ENCODE results near the gene ANKRD22.
"Not testable (repeated sequence)": the region's sequence is repeated elsewhere in the genome, so short reads cannot be mapped to it uniquely, and the experiment has no call there.

Gene ANKRD22

DNA sequence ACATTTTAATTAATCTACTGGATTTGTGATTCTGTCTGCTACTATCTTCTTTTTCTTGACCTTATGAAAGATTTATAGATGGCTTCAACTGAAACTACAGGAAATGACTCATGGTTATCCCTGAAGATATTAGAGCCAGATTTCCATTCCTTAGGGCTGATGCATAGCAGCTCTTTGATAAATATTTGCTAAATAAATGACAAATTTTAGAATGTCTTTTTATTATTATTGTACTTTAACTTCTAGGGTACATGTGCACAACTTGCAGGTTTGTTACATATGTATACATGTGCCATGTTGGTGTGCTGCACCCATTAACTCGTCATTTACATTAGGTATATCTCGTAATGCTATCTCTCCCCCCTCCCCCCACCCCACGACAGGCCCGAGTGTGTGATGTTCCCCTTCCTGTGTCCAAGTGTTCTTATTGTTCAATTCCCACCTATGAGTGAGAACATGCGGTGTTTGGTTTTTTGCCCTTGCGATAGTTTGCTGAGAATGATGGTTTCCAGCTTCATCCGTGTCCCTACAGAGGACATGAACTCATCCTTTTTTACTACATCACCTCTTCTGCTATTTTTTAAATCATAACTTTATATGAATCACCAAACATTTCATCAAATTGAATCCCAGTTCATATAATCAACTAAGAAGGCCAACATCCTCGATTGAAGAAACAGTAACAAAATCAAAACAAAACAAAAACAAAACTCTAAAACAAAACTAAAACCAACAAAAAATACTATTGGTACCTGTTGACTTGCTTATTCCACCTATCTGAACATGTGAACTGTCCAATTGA lies 31.2 kb upstream of the ANKRD22 start:
- not testable (repeated sequence) for H3K27me3 Mint-ChIP-seq, DNase-seq, H3K9me3 Mint-ChIP-seq
- Mint-ChIP-seq H3K4me3 (peak overlapping the region; percentile 93), H3K27ac (peak overlapping the region; percentile 97), H3K36me3 (ENCODE audit: low read depth) (peaks cover 37% of the 10 kb centered on the region), H3K4me1 (ENCODE audit: low read depth) (peaks cover 84% of the 10 kb centered on the region)

DNA sequence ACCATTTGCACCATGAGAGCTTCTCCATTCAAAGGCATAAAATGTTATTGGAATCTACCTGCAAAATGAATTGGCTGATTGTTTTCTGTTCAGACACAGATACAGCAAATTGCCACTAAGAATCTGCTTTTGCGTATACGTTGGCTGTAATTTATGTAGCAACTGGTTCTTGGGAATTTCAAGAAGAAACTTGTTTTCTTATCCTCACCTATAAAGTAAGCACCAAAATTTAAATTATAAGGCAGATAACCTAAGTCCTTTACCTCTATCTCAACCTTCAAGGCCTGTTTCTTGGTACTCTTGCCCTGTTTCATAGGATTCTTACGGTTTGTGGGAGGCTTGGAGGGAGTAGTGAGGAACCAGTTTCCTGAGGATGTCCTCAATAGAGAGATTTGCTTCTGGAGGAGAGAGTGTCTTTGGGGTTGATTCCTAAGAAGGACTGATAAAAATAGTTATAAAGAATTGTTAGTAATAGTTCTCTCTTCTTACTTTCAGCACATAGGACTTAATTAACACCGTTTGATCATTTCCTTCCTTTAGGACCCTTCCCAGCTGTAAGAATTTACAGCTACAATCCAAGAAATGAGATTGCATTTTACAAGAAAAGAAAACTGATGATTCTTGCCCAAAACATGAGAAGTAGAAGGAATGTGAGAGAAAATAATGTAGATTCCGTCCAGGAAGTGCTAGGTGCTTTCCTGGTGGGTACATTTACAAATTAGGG lies 30.4 kb upstream of the ANKRD22 start:
- H3K9me3 Mint-ChIP-seq, result no peaks in the 10 kb centered on the region
- DNase-seq, result no peak
- peak overlapping the region; percentile 97 for H3K27ac Mint-ChIP-seq
- no peaks in the 10 kb centered on the region for H3K27me3 Mint-ChIP-seq
- peaks cover 37% of the 10 kb centered on the region for H3K36me3 Mint-ChIP-seq (ENCODE audit: low read depth)
- H3K4me1 Mint-ChIP-seq (ENCODE audit: low read depth), result peaks cover 79% of the 10 kb centered on the region
- peak overlapping the region; percentile 93 for H3K4me3 Mint-ChIP-seq

DNA sequence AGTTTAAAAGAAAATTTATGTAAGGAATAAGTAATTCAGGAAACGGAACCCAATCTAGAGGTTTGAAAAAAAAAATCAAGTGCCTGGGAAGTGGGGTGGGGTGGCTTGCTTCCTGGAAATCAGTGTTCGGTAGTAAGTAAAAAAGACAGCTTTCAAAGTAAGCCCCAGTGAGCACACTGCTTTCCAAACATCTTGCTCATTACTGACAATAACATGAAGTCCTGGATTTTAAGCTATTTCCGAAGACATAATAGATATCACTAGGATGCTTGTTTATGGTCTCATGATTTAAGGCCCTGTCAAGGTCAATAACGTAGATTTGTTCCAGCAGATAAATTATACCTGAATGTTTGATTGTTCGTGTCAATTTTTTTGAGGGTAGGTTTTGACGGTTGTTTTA lies 29.7 kb upstream of the ANKRD22 start:
- Mint-ChIP-seq H3K4me1 (ENCODE audit: low read depth) (peaks cover 74% of the 10 kb centered on the region), H3K4me3 (peak overlapping the region; percentile 93), H3K27ac (peak overlapping the region; percentile 97), H3K36me3 (ENCODE audit: low read depth) (peaks cover 37% of the 10 kb centered on the region), H3K27me3 (no peaks in the 10 kb centered on the region), H3K9me3 (no peaks in the 10 kb centered on the region)
- DNase-seq, result no peak

DNA sequence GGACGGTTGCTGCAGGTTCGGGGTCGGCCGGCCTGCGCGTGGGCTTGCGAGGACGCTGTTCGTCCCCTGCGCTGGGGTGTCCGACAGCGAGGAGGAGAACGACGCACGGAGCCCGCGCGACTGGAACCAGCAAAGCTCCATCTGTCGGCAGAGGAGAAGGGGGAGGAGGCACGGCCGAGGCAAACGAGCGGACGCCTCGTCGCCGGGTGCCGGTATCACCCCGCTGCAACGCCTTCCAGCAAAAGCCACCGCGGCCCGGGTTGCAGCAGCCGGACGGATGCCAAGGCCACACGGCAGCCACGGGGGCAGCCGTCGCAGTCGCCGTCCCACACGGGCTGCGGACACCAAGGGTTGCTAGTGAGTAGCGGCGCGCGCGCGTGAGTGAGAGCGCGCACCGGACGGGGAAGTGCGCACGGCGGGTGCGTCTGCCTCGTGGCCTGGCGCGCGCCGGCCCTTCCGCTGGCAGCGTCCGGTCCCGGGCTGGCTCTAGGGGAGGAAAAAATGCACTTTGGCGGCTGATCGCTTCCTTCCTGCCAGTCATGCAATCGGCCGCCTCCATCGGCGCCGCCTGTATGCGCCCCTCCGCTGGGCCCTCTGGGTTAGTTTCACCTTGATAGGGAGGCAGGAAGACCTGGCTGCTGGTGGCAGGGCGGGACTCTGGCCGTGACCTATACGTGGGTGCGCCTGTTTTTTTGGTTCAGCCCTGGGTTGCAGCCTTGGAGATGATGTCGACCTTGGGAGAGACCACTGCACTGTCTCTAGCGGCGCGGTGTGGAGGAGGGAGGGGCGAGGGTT lies 28.8 kb upstream of the ANKRD22 start:
- no peaks in the 10 kb centered on the region for H3K9me3 Mint-ChIP-seq
- peak overlapping the region; percentile 97 for H3K27ac Mint-ChIP-seq
- peak overlapping the region; percentile 93 for H3K4me3 Mint-ChIP-seq
- peaks cover 37% of the 10 kb centered on the region for H3K36me3 Mint-ChIP-seq (ENCODE audit: low read depth)
- DNase-seq, result peak; percentile 87
- H3K27me3 Mint-ChIP-seq, result no peaks in the 10 kb centered on the region
- H3K4me1 Mint-ChIP-seq (ENCODE audit: low read depth), result peaks cover 66% of the 10 kb centered on the region

DNA sequence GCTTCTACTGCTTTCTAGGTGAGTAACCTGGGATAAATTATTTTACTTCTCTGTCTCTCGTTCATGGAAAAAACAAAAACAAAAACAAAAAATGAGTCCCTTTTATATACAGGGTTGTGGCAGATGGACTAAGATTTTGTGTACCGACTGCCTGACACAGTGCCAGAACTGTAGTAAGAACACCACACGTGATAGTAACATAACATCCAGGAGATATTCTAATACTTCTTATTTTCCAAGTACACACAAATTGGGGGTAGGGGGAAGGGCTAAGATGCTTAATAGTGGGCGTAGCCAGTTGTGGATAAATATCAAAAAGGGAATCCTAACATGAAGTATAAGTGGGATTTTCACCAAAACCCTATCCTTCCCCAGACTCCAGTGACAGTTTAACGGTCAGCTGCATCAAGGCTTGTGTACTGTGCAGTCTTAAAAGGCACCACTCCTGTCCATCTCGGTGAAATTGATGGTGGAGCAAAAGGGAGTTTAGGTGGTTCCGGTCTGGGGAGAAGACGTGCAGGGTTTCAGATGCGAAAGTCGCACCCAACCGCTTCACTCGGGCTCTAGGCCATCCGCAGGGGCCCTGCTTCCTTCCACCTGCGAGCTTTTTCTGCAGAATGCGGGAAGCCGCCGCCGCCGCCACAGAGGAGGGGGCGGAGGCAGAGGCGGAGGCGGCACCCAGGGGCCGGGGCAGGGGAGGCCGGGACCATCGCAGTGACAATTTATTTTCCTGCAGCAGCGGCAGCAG lies 28.1 kb upstream of the ANKRD22 start, which contains the start of gene STAMBPL1:
Gene STAMBPL1, plus strand, starts transcription at position 712 of the 748 bp plus-strand sequence. CDS start 21,464 bp downstream, outside the sequence.
- Mint-ChIP-seq H3K27me3 (no peaks in the 10 kb centered on the region), H3K27ac (peak within 1 kb of the TSS; percentile 97), H3K4me1 (ENCODE audit: low read depth) (peaks cover 58% of the 10 kb centered on the region), H3K9me3 (no peaks in the 10 kb centered on the region), H3K36me3 (ENCODE audit: low read depth) (peaks cover 37% of the 10 kb centered on the region), H3K4me3 (peak within 1 kb of the TSS; percentile 93)
- DNase-seq, result peak; percentile 85

DNA sequence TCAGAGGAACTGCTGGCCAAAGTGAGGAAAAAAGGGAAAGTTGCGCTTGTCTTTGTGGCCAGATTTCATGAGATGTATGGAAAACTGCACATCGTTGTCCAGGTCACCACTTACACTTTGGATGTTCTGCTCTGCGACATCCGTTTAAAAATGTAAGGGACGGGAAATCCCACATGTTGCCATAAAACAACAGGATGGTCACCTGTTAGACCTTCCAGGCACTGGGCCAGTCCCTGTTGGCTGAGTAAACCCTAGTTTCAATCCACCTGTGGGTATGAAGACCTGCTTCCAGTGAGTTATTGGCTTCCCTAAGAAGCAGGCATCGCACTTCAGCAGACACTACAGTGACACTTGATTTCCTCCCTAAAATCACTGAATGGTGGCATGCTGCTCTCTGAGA lies 25.7 kb upstream of the ANKRD22 start:
- Mint-ChIP-seq H3K36me3 (ENCODE audit: low read depth) (peaks cover 23% of the 10 kb centered on the region), H3K27me3 (no peaks in the 10 kb centered on the region), H3K4me1 (ENCODE audit: low read depth) (peaks cover 37% of the 10 kb centered on the region), H3K27ac (no peak overlapping the region), H3K4me3 (no peak overlapping the region), H3K9me3 (no peaks in the 10 kb centered on the region)
- DNase-seq, result no peak

DNA sequence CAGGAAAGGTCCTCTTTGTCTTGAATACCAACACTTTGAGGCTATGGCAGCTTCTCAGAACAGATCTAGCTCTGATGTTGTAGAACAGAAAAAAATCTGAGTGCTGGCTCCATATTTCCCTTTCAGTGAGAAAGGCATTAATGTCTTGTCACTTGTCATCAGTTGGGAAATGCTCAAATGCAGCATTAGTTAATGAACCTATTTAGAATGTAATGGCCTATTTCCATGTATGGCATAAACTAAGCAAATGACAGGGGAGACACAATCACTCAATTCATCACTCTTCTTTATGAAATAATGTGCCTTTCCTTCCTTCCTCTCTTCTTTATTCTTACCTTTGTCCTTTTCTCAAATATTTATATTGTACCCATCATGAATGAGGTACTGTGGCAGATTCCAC lies 23.4 kb upstream of the ANKRD22 start:
- Mint-ChIP-seq H3K27ac (no peak overlapping the region), H3K9me3 (no peaks in the 10 kb centered on the region), H3K4me3 (no peak overlapping the region), H3K36me3 (ENCODE audit: low read depth) (peaks cover 3% of the 10 kb centered on the region), H3K27me3 (no peaks in the 10 kb centered on the region), H3K4me1 (ENCODE audit: low read depth) (peaks cover 26% of the 10 kb centered on the region)
- no peak for DNase-seq

DNA sequence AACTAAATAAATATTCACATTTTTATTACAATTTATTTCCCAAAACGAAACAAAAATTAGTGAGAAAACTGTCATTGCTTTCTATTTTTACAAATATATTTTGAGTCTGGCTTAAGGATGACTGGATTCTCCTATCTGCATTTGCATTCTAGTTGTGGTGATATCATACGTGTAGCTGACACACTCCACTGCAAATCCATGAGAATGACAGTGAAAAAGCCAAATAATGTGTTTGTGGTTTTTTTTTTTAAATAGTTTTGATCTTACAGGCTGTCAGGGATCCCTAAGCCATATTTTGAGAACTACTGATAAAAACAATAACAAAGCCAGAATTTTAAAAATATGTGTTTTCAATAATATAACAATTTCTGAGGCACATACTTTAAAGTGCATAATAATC lies 22.6 kb upstream of the ANKRD22 start:
- Mint-ChIP-seq H3K9me3 (no peaks in the 10 kb centered on the region), H3K27me3 (no peaks in the 10 kb centered on the region), H3K4me3 (no peak overlapping the region), H3K27ac (no peak overlapping the region), H3K36me3 (ENCODE audit: low read depth) (no peaks in the 10 kb centered on the region), H3K4me1 (ENCODE audit: low read depth) (peaks cover 19% of the 10 kb centered on the region)
- DNase-seq, result no peak

DNA sequence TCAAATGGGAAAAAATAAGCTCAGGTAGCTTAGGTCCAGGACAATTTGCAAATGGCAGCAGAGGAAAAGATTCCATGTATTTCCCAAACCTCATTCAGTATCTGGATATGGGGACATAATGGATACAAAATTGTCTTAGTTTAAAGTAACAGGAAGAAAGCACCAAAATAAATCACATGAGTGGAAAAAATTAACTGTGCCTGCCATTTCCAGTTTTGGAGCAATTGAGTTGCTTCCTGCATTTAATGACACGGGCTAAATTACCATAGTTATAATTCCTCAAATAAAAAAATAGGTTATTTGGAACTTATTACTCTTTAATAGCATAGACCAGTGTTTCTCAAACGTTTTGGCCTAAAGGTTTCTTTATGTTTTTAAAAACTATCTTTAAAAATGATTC lies 22.1 kb upstream of the ANKRD22 start:
- Mint-ChIP-seq H3K9me3 (no peaks in the 10 kb centered on the region), H3K27ac (no peak overlapping the region), H3K4me3 (no peak overlapping the region)

DNA sequence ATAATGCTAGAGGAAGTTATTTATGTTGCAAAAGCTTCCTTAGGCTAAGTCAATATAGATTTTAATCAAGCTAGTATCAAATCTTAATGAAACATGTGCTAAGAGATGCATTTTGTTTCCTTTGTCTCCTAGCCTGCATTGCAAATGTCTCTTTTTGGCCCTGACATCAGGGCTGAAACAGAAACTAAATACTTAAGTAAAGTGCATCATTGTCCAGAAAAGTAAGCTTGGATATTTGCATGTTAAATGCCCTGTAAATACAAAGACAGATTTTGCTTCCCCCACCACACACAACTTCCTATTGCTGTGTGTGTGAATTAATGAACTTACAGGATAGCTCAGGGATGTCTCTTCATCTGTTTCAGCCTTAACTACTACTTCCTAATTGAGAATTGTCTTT lies 18.4 kb upstream of the ANKRD22 start:
- H3K27me3 Mint-ChIP-seq, result no peaks in the 10 kb centered on the region
- no peak overlapping the region for H3K27ac Mint-ChIP-seq
- H3K4me3 Mint-ChIP-seq, result no peak overlapping the region
- no peaks in the 10 kb centered on the region for H3K36me3 Mint-ChIP-seq (ENCODE audit: low read depth)
- no peaks in the 10 kb centered on the region for H3K9me3 Mint-ChIP-seq
- DNase-seq, result no peak
- H3K4me1 Mint-ChIP-seq (ENCODE audit: low read depth), result peaks cover 2% of the 10 kb centered on the region

More for the DNA sequence above, 22.1 kb upstream of the ANKRD22 start:
- H3K4me1 Mint-ChIP-seq (ENCODE audit: low read depth), result peaks cover 13% of the 10 kb centered on the region
- DNase-seq, result no peak
- no peaks in the 10 kb centered on the region for H3K27me3 Mint-ChIP-seq
- H3K36me3 Mint-ChIP-seq (ENCODE audit: low read depth), result no peaks in the 10 kb centered on the region

DNA sequence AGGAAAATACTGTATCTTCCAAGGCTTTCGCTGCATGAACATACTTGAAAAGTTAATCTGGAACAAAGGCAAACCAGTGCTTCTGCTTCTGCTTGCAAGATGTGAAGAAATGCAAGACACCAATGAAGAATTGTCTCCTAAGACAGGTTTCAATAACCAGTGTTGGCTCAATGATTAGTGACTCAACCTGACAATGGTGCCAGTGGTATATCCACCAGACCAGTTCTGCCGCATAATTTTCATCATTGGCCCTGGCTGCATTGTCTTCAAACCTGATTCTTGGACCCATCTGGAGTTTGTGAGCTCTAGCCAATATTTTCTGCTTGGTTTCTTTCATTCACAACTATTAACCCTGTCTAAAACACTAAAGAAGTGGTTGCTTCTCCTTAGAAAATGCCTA lies 14.8 kb upstream of the ANKRD22 start:
- no peaks in the 10 kb centered on the region for H3K36me3 Mint-ChIP-seq (ENCODE audit: low read depth)
- DNase-seq, result no peak
- H3K4me3 Mint-ChIP-seq, result no peak overlapping the region
- H3K9me3 Mint-ChIP-seq, result no peaks in the 10 kb centered on the region
- H3K27ac Mint-ChIP-seq, result no peak overlapping the region
- H3K4me1 Mint-ChIP-seq (ENCODE audit: low read depth), result no peaks in the 10 kb centered on the region
- H3K27me3 Mint-ChIP-seq, result peaks cover 10% of the 10 kb centered on the region

DNA sequence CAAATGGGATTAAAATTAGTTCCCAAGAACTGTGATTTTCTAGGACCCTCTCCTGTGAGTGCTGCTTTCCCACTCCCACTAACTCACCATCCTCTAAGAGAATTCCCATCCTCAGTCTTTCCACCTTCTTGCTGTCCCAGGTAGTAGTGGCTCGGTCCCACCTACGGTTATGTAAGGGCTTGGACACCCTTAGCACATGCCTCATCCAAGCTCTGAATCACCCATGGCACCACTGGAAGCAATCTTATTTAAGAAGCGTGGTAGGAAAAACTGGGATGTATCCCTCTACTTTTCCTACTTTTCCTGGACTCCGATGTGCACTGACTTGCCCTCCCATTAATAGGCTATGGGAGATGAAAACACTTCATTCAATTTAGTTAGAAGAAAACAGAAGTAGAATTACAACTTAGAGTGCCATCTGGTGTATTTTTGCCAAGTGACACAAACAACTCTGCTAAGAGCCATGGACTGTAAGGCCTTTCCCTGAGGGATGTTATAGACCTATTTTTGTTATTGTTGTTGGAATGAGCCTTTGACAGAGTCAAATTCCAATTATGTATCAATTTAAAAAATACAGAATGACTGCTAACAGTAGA lies 13.7 kb upstream of the ANKRD22 start:
- no peaks in the 10 kb centered on the region for H3K9me3 Mint-ChIP-seq
- H3K27ac Mint-ChIP-seq, result no peak overlapping the region
- peaks cover 3% of the 10 kb centered on the region for H3K4me1 Mint-ChIP-seq (ENCODE audit: low read depth)
- no peaks in the 10 kb centered on the region for H3K36me3 Mint-ChIP-seq (ENCODE audit: low read depth)
- H3K4me3 Mint-ChIP-seq, result no peak overlapping the region
- no peak for DNase-seq
- H3K27me3 Mint-ChIP-seq, result peaks cover 10% of the 10 kb centered on the region

DNA sequence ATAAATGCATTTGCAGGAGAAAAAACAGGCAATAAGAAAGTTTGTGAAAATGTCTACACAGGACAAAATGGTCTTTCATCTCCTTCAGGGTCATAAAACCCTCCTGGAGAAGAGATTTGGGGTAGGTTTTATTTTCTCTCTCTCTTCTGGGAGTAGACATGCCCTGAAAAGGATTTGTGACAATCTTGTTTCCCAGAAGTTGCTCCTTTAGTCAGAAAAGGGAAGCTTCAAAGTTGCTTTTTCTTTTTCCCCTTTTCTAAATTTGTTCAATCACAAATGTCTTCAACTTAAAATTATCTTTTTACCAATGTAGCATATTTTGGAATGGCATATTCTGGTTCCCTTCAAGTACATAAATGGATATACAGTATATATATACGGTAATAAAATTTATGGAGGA lies 9.4 kb upstream of the ANKRD22 start:
- Mint-ChIP-seq H3K4me3 (no peak overlapping the region), H3K27ac (no peak overlapping the region), H3K9me3 (no peaks in the 10 kb centered on the region), H3K27me3 (peaks cover 10% of the 10 kb centered on the region), H3K36me3 (ENCODE audit: low read depth) (no peaks in the 10 kb centered on the region), H3K4me1 (ENCODE audit: low read depth) (peaks cover 19% of the 10 kb centered on the region)
- no peak for DNase-seq

DNA sequence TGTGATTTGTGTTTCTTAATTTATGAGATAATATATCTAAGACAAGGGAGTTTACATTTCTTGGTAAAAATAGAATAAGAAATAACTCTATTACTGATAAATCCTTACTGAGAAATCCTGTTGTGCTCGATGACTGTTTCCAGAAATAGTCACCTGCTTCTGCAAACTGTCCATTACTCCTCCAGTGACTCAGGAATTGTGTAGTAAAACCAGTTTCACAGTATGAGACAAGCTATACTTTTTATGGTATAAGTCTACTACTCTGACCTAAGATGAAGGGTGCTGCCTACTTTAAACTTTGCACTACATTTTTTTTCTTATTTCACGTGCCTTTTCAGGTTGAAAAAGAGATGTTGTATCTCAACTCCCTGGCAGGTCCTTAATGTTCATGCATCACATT lies 6.8 kb upstream of the ANKRD22 start:
- peaks cover 25% of the 10 kb centered on the region for H3K4me1 Mint-ChIP-seq (ENCODE audit: low read depth)
- H3K4me3 Mint-ChIP-seq, result no peak overlapping the region
- no peaks in the 10 kb centered on the region for H3K9me3 Mint-ChIP-seq
- H3K27me3 Mint-ChIP-seq, result peaks cover 6% of the 10 kb centered on the region
- H3K36me3 Mint-ChIP-seq (ENCODE audit: low read depth), result no peaks in the 10 kb centered on the region
- DNase-seq, result no peak
- H3K27ac Mint-ChIP-seq, result peak overlapping the region; percentile 16
